Measurements from ENCODE around the gene CDH4. TPM values are rescaled to one million over a fixed set of nuclear protein-coding genes. Genes with fewer than 3 reads are reported as not detected.

The CDH4 gene
- total RNA-seq, 1 experiment from 2014 or later, result 5.3 TPM

DNA sequence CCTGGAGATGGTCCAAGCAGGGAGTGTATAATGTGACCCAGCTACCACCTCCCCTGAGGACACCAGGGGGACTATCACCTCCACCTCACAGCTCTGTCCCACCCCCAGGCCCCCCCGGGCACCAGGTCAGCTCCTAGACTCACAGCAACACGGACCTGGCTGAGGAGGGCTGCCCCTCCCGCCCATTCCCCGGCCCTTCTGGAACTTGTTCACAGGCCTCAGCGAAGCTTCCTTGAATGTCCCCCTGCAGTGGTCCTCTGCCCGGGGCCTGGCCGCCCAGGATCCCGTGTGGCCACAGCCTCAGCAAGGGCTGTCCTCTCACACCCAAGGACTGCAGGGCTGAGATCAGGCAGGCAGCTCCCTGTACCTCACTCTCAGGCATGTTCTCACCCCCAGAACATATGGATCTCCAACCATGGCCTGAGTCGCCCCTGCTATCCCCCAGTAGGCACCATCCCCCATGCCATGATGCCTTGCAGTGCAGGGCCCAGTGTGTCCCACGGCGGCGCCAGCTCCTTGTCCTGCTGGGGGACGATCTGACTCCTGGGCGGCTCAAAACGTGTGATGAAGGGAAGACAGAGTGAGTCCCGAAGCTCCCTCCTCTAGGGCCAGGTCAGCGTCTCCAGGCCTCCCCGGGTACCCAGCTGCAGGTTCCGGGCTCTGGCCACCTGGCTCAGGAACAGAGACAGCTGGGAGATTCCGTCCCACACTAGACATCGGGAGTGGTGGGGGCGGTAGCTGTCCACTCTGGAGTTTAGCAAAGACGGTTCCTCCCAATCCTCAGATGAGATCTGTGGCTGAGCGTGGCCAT, 655.2 kb downstream of the CDH4 start:
- Mint-ChIP-seq H3K36me3 (no peaks in the 10 kb centered on the region), H3K27me3 (ENCODE audit: low read depth) (peaks cover 6% of the 10 kb centered on the region), H3K4me1 (no peaks in the 10 kb centered on the region), H3K9me3 (peaks cover 3% of the 10 kb centered on the region), H3K27ac (no peak overlapping the region), H3K4me3 (no peak overlapping the region)
- CTCF ChIA-PET, result interaction anchor here (1.5 kb wide), 1 partner anchor 11 kb away, joined by 6 read pairs; no protein-coding TSS in a partner anchor
- POLR2A ChIA-PET, result no interaction called here
- TF ChIP-seq, protein P1, sequence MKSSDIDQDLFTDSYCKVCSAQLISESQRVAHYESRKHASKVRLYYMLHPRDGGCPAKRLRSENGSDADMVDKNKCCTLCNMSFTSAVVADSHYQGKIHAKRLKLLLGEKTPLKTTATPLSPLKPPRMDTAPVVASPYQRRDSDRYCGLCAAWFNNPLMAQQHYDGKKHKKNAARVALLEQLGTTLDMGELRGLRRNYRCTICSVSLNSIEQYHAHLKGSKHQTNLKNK (CRISPR knock-in tag; IDR thresholded peaks at IDR 0.05), result no peak
- TF ChIP-seq NR1H2 (CRISPR knock-in tag; IDR thresholded peaks at IDR 0.05), result no peak
- ATAC-seq, result no peak
- DNase-seq (ENCODE audit: low spot score), result no peak

GRCh38 chr20:61908057-61909026, 656.3 kb downstream of the CDH4 start:
- no peaks in the 10 kb centered on the region for H3K4me1 Mint-ChIP-seq
- no peak for DNase-seq (ENCODE audit: low spot score)
- ChIA-PET CTCF (interaction anchor here (1.5 kb wide), 1 partner anchor 12 kb away, joined by 6 read pairs; no protein-coding TSS in a partner anchor), POLR2A (no interaction called here)
- peaks cover 3% of the 10 kb centered on the region for H3K9me3 Mint-ChIP-seq
- H3K4me3 Mint-ChIP-seq, result no peak overlapping the region
- peaks cover 6% of the 10 kb centered on the region for H3K27me3 Mint-ChIP-seq (ENCODE audit: low read depth)
- H3K36me3 Mint-ChIP-seq, result no peaks in the 10 kb centered on the region
- H3K27ac Mint-ChIP-seq, result no peak overlapping the region
- ATAC-seq, result no peak
- TF ChIP-seq, protein P2, sequence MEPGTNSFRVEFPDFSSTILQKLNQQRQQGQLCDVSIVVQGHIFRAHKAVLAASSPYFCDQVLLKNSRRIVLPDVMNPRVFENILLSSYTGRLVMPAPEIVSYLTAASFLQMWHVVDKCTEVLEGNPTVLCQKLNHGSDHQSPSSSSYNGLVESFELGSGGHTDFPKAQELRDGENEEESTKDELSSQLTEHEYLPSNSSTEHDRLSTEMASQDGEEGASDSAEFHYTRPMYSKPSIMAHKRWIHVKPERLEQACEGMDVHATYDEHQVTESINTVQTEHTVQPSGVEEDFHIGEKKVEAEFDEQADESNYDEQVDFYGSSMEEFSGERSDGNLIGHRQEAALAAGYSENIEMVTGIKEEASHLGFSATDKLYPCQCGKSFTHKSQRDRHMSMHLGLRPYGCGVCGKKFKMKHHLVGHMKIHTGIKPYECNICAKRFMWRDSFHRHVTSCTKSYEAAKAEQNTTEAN (CRISPR knock-in tag; IDR thresholded peaks at IDR 0.05), result no peak
- TF ChIP-seq CREB1 (CRISPR knock-in tag; IDR thresholded peaks at IDR 0.05), result no peak
- TF ChIP-seq NFYB (CRISPR knock-in tag; conservative IDR thresholded peaks at IDR 0.05; ENCODE audit: low read depth), result no peak
- TF ChIP-seq ATF6 (CRISPR knock-in tag; IDR thresholded peaks at IDR 0.05), result no peak
- no peak for TF ChIP-seq FOXK1 (CRISPR knock-in tag; IDR thresholded peaks at IDR 0.05)
- TF ChIP-seq ESRRA (CRISPR knock-in tag; IDR thresholded peaks at IDR 0.05; ENCODE audit: borderline replicate concordance), result no peak
- TF ChIP-seq, protein P3, sequence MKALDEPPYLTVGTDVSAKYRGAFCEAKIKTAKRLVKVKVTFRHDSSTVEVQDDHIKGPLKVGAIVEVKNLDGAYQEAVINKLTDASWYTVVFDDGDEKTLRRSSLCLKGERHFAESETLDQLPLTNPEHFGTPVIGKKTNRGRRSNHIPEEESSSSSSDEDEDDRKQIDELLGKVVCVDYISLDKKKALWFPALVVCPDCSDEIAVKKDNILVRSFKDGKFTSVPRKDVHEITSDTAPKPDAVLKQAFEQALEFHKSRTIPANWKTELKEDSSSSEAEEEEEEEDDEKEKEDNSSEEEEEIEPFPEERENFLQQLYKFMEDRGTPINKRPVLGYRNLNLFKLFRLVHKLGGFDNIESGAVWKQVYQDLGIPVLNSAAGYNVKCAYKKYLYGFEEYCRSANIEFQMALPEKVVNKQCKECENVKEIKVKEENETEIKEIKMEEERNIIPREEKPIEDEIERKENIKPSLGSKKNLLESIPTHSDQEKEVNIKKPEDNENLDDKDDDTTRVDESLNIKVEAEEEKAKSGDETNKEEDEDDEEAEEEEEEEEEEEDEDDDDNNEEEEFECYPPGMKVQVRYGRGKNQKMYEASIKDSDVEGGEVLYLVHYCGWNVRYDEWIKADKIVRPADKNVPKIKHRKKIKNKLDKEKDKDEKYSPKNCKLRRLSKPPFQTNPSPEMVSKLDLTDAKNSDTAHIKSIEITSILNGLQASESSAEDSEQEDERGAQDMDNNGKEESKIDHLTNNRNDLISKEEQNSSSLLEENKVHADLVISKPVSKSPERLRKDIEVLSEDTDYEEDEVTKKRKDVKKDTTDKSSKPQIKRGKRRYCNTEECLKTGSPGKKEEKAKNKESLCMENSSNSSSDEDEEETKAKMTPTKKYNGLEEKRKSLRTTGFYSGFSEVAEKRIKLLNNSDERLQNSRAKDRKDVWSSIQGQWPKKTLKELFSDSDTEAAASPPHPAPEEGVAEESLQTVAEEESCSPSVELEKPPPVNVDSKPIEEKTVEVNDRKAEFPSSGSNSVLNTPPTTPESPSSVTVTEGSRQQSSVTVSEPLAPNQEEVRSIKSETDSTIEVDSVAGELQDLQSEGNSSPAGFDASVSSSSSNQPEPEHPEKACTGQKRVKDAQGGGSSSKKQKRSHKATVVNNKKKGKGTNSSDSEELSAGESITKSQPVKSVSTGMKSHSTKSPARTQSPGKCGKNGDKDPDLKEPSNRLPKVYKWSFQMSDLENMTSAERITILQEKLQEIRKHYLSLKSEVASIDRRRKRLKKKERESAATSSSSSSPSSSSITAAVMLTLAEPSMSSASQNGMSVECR (CRISPR knock-in tag; IDR thresholded peaks at IDR 0.05; ENCODE audit: borderline replicate concordance), result no peak
- no peak for TF ChIP-seq FOXP4 (CRISPR knock-in tag; IDR thresholded peaks at IDR 0.05)
- TF ChIP-seq NFATC4 (CRISPR knock-in tag; IDR thresholded peaks at IDR 0.05), result no peak
- TF ChIP-seq, protein P4, sequence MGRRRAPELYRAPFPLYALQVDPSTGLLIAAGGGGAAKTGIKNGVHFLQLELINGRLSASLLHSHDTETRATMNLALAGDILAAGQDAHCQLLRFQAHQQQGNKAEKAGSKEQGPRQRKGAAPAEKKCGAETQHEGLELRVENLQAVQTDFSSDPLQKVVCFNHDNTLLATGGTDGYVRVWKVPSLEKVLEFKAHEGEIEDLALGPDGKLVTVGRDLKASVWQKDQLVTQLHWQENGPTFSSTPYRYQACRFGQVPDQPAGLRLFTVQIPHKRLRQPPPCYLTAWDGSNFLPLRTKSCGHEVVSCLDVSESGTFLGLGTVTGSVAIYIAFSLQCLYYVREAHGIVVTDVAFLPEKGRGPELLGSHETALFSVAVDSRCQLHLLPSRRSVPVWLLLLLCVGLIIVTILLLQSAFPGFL (CRISPR knock-in tag; IDR thresholded peaks at IDR 0.05; ENCODE audit: borderline replicate concordance), result no peak
- no peak for TF ChIP-seq TCF7 (CRISPR knock-in tag; IDR thresholded peaks at IDR 0.05; ENCODE audit: low read depth)
- no peak for TF ChIP-seq GRHL2 (CRISPR knock-in tag; IDR thresholded peaks at IDR 0.05; ENCODE audit: insufficient replicate concordance, severe bottlenecking)
- TF ChIP-seq, protein P5, sequence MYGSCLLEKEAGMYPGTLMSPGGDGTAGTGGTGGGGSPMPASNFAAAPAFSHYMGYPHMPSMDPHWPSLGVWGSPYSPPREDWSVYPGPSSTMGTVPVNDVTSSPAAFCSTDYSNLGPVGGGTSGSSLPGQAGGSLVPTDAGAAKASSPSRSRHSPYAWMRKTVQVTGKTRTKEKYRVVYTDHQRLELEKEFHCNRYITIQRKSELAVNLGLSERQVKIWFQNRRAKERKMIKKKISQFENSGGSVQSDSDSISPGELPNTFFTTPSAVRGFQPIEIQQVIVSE (CRISPR knock-in tag; IDR thresholded peaks at IDR 0.05; ENCODE audit: borderline replicate concordance), result no peak
- no peak for TF ChIP-seq NR2C2 (CRISPR knock-in tag; IDR thresholded peaks at IDR 0.05)
- TF ChIP-seq ETV6 (CRISPR knock-in tag; IDR thresholded peaks at IDR 0.05), result no peak
- TF ChIP-seq ZBTB21 (CRISPR knock-in tag; IDR thresholded peaks at IDR 0.05; ENCODE audit: borderline replicate concordance), result no peak
